ENCODE results near the gene KRTAP5-11.
"Not testable (repeated sequence)": the region's sequence is repeated elsewhere in the genome, so short reads cannot be mapped to it uniquely, and the experiment has no call there.

DNA sequence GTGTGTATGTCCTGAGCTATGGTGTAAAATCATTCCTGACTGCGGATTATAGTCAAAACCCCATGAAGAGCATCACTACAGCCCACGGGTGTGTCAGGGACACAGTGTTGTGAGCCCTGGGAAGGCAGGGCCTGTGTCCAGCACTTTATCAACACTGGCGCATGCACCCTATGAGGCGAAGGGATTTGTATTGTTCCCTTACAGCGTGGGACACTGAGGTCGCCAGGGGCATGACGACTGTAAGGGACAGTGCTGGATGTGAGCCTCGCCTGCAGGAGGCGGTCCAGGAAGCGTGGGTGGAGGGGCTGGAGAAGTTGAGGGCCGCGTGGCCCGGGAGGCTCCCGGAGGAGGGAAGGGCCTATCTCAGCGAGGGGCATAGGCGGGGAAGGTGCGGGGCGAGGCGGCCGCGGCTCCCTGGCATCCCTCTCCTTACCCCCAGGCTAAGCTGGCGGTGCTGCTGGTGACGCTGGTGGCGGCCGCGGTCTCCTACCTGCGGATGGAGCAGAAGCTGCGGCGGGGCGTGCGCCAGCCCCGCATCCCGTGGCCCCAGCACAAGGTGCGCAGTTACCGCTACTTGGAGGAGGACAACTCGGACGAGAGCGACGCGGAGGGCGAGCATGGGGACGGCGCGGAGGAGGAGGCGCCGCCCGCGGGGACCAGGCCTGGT, 24.3 kb upstream of the KRTAP5-11 start:
- TF ChIP-seq CTCF (conservative IDR thresholded peaks at IDR 0.05 in 1 of 2, IDR thresholded peaks at IDR 0.05 in 1 of 2; ENCODE audit: extremely low read depth in 1 of 2, insufficient read depth in 1 of 2, low read depth in 1 of 2, low read length in 2 of 2); EZH2 (IDR thresholded peaks at IDR 0.05; ENCODE audit: borderline replicate concordance, low read length): not testable (repeated sequence)

Data from mammary epithelial cell (primary cell).